Head of caudate nucleus (tissue), 42 donors: ENCODE measurements around the gene BANF1.

Experiments used
- DNase-seq, 42 donors: peaks; one replicate each; pipeline versions ENCODE4 v3.0.0 to v3.0.0-alpha.2; 2020 to 2021; ENCODE audit warnings: mixed read lengths in 7 of 42
- intact Hi-C: fragments of 100-400 bp; cut with DNase I; formaldehyde crosslinking; loops from one replicate; pipeline ENCODE4 v1.15.0; 2022

BANF1 gene

DNA sequence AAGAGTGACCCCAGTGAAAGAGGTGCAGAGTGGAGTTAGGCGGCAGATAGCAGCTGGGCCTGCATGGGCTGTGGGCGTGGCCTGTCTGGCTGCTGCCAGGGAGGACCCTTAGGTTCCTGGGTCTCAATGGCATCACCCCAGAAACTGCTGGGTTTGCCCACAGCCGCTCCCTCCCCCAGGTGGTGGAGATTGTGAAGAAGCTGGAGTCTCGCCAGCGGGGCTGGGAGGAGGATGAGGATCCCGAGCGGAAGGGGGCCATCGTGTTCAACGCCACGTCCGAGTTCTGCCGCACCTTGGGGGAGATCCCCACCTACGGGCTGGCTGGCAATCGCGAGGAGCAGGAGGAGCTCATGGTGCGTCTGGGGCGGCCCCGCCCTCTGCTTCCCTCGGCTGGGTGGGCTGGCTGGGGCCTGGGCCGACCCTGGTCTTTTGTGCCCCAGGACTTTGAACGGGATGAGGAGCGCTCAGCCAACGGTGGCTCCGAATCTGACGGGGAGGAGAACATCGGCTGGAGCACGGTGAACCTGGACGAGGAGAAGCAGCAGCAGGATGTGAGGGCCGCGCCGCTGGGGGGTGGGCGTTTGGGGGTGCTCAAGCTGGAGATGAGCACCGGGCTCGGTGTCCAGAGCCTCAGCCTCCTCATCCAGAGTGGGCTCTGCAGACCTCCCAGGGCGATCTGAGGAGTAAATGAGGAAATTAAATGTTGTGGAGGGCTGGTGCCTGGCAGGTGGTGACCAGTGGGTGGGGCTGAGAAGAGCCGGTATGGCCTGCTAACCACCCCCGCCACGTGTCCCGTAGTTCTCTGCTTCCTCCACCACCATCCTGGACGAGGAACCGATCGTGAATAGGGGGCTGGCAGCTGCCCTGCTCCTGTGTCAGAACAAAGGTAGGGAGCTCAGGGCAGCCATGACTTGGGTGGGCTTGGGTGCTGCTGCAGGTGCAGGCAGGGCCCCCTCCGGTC is 25.8 kb upstream of the BANF1 start:
- intact Hi-C loops: no loop called here
- DNase-seq: no peak

DNA sequence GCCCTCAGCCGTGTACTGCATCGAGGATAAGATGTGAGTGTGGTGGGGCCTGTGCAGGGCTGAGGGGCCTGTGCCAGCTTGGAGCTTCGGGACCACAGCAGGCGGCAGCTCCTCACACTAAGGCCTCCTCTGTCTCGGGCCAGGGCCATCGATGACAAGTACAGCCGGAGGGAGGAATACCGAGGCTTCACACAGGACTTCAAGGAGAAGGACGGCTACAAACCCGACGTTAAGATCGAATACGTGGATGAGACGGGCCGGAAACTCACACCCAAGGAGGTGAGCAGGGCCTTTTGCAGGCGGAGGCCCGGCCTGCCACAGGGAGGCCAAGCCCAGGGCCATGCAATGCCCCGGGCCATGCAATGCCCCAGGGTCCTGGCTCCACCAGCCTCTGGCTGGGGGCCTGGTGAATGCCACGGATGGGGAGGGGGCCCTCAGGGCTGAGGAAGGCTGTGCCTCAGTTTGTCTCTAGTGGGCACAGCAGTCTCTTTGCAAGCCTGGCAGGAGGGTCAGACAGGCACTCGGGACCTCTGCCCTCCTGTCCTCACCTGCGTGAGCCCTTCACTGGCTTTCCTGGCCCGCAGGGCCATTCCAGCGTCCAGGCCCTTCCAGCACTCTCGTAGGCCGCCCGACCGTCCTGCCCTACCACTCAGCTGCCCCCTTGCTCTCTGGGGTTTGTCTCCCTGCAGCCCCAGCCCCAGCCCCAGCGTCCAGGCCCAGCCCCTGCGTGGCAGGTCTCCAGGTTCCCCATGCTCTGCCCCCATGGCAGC is 24.5 kb upstream of the BANF1 start:
- DNase-seq: no peak
- intact Hi-C loops: no loop called here

DNA sequence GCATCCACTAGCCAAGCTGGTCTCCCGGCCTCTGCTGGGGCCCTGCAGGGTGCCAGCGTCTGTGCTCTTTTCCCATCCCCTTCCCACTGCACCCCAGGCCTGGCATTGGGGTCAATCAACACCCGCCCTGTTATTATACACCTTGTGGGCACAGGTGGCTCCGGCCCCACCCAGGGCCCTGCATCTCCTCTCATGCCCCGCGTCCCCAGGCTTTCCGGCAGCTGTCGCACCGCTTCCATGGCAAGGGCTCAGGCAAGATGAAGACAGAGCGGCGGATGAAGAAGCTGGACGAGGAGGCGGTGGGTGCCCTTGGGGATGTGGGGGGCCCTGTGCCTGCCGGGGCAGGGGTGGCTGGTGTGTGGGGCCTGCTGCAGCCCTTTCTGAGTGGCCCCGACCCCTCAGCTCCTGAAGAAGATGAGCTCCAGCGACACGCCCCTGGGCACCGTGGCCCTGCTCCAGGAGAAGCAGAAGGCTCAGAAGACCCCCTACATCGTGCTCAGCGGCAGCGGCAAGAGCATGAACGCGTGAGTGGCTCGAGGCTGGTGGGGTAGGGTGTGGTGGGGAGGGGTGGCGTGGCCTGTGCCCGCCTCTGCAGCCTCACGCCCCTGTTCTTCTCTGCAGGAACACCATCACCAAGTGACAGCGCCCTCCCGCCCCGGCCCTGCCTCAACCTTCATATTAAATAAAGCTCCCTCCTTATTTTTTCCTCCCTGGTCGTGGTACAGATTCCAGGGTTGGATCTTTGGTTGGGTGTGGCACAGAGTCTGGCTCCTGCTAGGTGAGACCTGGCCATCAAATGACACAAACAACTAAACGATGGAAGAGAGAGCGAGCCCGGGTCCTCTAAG is 23.7 kb upstream of the BANF1 start:
- no peak for DNase-seq
- intact Hi-C loops: no loop called here

DNA sequence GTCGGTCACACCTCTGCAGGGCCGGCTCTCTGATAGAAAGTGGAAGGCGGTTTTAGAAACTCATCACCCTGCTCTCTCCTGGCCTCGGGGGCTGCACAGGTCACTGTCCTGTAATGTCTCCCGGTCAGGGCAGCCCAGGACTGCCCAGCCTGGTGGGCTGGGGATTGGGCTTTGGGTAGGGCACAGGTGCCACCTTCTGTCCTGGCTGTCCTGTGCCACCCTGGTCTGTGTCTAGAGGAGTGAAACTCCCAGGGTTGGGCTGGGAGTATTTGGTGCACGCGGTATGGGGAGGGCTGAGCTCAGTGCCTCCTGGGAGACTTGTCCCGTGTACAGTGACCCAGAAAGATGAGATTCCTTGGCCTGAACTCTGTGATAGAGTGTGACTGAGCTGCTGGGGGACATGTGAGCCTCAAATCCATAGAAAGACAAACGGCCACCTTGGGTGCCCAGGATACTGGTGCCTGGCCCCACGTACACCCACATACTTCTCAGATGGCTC is 23.0 kb upstream of the BANF1 start:
- DNase-seq: no peak

DNA sequence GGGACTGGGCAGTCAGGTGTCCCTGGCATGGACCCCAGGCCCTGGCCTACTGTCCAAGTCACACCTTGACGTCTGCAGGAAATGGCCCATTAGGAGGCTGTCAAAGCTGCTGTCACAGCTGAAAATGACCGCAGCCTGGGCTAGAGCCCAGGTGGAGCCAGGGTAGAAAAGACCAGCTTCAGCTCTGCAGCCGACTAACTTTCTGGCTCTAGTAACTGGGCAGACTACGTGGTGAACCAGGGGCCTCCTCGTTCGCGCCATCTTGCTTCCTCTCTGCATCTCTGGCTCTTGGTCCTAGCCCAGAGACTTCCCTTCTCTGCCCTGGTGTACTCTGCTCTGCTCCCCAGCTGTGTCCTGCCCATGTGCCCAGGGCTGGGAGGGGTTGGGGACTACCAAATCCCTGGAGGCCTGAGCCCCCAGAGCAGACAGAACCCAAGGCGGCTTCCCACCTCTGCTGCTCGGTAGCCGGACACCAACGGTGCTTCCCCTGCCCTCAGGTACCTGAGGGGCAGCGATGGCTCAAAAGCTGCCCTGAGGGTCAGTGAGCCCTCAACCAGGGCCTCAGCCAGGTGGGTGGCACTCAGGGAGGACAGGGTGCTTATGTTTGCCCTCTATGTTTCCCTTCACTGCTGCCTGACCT is 21.1 kb upstream of the BANF1 start:
- intact Hi-C loops: loop anchor here (10.0 kb wide), 1 partner anchor 356 kb away; no protein-coding TSS in a partner anchor
- no peak for DNase-seq

More for the DNA sequence above, 23.0 kb upstream of the BANF1 start:
- intact Hi-C loops: no loop called here

DNA sequence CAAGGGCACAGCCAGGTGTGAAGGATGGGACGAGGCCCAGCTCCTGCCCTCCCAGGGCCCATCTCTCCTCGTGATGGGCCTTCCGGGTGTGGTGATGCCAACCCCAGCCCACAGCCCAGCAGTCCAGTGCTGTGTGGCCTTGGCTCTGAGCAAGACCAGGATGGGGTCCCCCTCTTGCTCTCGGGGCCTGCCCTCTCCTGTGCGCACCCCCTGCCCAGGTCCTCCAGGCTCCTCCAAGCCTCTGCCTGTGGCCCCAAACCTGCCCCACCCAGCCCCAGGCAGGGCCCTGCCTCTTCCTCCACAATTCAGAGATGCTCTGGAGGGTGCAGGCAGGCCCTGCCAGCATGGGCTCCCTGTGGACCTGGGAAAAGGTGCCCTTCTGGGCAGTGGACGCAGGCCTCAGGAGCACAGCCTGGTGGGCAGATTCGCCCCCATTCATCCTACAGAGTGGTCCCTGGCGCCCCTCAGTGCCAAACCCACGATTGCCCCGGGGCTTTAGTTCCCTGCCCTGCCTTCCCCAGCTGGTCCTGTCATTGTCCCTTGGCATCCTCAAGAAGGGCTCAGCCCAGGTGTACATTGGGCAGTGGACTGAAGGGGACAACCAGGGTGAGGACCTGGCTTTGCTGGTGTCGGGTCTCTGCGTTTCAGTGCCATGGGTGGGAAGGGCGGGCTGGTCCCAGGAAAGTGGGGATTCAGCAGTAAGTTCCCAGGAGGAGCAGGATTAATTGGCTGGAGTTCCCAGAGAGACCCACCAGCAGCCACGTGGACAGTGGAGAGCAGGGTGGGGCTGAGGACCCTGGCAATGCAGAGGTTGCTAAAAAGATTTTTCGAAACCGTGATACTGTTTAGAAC is 20.1 kb upstream of the BANF1 start:
- intact Hi-C loops: loop anchor here (10.0 kb wide), 1 partner anchor 357 kb away; no protein-coding TSS in a partner anchor

DNA sequence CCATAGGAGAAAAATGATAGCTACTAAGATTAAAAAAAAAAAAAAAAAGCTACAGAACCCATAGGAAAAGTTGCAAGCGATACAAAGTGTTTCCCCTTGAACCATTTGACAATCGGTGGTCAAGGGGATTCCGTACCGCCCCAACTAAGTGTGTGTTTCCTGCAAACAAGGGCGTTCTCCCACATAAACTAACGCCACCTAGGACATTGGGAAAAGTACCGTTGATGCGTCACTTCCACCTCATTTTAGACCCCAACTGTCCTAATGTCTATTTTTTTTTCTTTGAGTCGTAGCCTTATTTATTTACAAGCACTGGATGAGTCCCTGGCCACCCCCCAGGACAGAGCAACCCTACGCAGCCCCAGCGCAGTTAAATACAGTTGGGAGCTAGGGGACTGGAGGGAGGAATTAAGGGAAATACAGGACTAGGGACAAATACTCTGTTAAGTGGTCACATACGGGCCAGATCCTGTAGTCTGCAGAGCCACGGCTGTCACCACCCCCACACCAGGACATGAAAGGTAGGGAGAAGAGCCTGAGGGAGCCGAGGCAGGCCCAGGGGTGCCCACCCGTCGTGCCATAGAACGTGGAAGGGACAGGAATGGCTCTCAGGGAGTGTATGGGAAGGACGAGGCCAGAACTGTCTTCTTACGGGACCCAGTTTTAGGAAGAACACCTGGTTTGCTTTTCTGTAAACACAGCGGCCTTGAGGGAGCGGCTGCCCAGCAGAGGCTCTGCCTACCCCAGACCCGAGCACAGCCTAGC is 19.3 kb upstream of the BANF1 start:
- no peak for DNase-seq
- intact Hi-C loops: loop anchor here (10.0 kb wide), 1 partner anchor 358 kb away; no protein-coding TSS in a partner anchor

More for the DNA sequence above, 20.1 kb upstream of the BANF1 start:
- DNase-seq: no peak

DNA sequence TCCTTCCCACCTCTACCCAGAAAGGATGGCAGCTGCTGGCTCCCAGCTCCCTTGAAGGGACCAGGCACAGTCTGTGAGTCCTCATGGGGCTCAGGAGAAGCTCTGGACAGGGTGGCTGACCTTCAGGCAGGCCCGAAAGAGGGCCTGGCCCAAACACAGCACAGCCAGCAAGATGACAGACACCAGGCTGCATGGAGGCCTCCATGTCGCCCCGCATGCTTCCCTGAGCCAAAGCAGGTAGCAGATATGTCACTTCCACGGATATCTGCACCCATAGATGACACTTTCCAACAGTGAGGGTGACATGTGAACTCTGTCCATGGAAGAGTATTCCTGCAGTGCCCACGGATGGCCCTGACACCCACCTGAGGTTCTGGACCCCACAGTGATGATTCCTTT is 18.7 kb upstream of the BANF1 start:
- DNase-seq: no peak
- intact Hi-C loops: loop anchor here (10.0 kb wide), 1 partner anchor 359 kb away; no protein-coding TSS in a partner anchor

DNA sequence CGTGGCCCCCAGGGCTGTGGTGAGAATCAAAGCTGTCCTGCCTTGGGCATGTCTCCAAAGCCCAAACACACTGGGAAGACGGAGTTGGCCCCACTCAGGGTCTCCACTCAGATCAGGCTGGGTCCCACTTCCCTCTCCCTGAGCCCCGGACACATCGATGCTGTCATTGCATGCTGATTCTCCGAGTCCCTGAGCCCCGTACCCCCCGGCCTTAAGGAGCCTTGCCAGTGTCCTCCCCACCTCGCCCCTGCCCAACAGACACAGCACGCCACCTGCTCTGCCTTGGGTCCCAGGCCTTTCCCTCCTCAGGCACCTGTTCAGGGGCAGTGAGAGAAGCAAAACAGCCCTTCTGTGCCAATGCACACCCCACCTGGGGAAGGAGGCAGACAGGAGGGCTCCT is 15.0 kb upstream of the BANF1 start:
- intact Hi-C loops: loop anchor here (10.0 kb wide), 1 partner anchor 363 kb away; no protein-coding TSS in a partner anchor
- DNase-seq: no peak

DNA sequence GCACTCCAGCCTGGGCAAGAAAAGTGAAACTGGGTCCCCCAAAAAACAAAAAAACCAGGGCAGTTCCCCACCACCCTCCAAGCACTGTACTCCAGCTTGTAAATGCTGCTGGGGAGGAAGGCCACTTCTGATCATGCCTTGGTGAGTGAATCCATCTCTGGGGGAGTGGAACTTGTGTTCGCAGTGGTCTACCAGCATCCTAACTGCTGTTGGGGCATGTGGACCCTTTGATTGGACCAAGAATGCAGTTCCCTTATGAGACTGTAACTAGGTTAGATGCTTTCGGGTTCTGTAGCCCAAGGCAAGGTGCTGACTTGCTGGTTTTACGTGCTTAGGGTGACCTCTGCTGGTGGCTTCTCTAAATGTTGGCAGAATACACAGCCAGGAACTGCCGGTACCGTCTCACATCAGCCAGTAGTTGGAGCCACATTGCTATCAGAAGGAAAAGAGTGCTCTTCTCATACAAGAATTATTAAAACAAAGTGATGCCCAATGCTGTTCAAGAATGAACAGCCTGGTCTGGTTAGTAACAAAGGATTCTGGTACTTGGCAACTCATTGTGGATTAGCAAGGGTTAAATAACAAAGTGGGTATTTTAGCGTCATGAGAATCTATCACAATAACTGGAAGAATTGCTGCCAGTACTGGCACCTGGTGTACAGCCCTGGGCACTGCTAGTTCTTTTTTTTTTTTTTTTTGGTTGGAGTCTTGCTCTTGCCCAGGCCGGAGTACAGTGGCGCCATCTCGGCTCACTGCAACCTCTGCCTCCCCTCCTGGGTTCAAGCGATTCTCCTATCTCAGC is 13.3 kb upstream of the BANF1 start:
- DNase-seq: peak; percentile 56 to 96 (median 92)
- intact Hi-C loops: loop anchor here (10.0 kb wide), 1 partner anchor 364 kb away; no protein-coding TSS in a partner anchor

DNA sequence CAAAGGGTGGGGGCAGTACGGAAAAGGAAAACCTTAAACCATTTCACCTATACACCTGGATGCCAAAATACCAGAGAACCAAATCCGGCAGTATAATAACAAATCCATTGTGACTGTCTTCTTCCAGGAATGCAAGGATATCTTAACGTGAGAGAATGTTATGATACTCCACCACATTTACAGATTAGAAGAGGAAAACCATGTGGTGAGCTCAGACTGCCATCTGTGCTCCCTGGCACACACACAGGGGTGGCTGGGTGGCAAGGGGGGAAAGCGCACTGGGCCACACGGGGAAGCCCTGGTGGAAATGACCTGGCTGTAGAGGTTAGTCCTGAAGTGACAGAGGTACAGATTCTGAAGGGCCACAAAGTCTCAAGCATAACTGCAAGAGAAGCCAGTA is 10.2 kb upstream of the BANF1 start:
- no peak for DNase-seq
- intact Hi-C loops: loop anchor here (10.0 kb wide), 1 partner anchor 107 kb away; the partner anchor contains the start of gene FIBP

DNA sequence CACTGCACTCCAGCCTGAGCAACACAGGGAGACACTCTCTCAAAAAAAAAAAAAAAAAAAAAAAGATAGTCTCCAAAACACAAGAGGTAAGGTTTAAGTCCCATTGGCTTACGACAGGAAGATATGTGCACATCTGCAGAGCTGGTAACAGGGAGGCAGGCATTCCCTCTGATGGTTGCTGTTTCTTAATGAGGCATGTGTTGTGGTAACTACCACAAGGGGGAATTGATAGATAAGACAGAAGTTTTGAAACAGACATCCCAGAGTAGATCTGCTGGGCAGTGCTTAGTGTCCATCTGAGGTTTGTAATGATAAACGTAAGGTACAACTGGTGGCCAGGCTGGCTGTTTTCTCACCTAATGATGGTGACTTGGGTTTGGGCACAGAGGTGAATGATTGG is 5.0 kb upstream of the BANF1 start:
- intact Hi-C loops: loop anchor here (10.0 kb wide), 1 partner anchor 112 kb away; the partner anchor contains the start of gene FIBP

DNA sequence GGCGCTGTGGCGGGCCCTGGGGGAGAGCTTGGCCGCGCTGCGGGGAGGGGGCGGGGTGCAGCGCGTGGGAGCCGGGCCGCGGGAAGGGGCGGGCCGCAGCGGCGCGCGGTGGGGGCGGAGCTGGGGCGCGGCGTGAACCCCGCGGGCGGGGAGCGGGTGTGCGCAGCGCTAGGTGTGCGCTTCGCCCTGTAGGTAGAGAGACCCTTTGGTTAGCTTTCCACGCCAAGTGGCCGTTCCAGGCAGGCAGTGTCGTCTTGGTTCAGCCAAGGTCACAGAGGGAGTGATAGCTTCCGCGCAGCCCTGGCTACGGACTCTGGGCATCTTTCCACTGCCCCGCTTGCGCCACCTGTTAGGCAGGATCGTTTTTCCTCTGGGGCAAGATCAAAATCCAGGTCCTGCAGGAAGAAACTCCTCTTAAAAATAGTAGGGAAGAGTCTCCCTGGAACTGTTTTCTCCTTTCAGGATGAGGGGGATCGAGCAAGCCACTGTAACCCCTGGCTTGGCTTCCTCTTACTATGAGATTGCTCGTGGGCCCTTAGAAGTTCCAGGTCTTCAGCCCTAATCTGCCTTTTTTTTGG is 434 bp downstream of the BANF1 start:
- DNase-seq: peak in 8 of 42 donors; percentile 23 to 73 (median 38)
- intact Hi-C loops: loop anchor here (1.0 kb wide), 2 partner anchors 41 to 50 kb away; partner anchors contain the start of genes SART1 and SF3B2

More for the DNA sequence above, 5.0 kb upstream of the BANF1 start:
- DNase-seq: no peak

DNA sequence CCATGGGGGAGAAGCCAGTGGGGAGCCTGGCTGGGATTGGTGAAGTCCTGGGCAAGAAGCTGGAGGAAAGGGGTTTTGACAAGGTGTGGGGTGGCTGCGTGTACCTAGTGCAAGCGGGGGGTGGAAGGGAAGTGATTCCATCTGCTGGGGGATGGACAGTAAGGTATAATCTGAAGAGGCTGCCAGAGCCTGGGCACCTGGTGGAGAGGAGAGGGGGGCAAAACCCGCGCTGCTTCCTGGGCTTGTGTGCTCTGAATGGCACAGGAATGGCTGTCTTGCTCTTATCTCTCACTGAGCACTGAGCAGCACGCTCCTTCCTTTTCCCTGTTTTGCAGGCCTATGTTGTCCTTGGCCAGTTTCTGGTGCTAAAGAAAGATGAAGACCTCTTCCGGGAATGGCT is 988 bp downstream of the BANF1 start:
- intact Hi-C loops: no loop called here

DNA sequence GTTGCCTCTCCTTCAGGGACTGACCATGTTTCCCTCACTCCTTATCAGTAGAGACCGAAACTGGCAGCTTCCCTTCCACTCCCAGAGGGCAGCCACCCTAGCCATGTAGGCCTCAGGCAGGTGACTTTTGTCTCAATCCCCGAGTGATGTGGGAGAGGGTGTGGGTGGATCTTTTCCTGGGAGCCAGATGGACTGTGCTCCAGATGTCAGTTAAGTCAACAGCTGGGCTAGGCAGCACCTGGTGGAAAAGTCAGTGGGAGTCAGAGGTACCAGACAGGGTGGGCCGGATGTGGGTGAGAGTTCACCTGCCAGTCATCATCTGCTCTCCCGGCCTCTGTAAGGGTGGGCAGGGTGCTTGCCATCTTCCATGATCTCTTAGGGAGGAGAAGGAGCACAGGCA is 1.9 kb downstream of the BANF1 start:
- intact Hi-C loops: no loop called here
- DNase-seq: no peak

More for the DNA sequence above, 988 bp downstream of the BANF1 start:
- no peak for DNase-seq
